Measurements from ENCODE around the gene AKAP3.

DNA sequence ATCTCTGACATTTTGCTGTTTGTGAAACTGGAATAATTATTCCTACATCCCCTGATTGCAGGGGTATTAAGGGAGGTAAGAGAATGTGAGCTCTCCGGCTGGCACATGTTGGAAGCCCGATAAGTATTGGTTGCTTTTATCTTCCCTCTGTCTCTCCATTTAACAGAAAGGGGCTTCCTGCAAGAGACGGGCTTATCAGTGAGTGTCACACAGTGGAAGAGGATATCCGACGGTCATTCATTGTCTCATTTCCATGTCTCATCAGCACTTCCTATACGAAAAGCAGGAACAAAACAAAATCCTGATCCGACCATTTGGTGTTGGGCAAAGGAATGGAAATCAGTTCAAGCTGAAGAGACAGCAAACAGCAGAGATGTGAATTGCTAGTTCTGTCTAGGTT, 76.2 kb downstream of the AKAP3 start:
- TF ChIP-seq, protein P1, sequence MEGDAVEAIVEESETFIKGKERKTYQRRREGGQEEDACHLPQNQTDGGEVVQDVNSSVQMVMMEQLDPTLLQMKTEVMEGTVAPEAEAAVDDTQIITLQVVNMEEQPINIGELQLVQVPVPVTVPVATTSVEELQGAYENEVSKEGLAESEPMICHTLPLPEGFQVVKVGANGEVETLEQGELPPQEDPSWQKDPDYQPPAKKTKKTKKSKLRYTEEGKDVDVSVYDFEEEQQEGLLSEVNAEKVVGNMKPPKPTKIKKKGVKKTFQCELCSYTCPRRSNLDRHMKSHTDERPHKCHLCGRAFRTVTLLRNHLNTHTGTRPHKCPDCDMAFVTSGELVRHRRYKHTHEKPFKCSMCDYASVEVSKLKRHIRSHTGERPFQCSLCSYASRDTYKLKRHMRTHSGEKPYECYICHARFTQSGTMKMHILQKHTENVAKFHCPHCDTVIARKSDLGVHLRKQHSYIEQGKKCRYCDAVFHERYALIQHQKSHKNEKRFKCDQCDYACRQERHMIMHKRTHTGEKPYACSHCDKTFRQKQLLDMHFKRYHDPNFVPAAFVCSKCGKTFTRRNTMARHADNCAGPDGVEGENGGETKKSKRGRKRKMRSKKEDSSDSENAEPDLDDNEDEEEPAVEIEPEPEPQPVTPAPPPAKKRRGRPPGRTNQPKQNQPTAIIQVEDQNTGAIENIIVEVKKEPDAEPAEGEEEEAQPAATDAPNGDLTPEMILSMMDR (IDR thresholded peaks at IDR 0.05), result no peak
- TF ChIP-seq, protein P2, sequence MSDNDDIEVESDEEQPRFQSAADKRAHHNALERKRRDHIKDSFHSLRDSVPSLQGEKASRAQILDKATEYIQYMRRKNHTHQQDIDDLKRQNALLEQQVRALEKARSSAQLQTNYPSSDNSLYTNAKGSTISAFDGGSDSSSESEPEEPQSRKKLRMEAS (IDR thresholded peaks at IDR 0.05), result no peak
- no peak for TF ChIP-seq RAD21 (conservative IDR thresholded peaks at IDR 0.05 in 1 of 2, IDR thresholded peaks at IDR 0.05 in 1 of 2)
- no peak for TF ChIP-seq MYC (IDR thresholded peaks at IDR 0.05; ENCODE audit: borderline replicate concordance, low read length)
- TF ChIP-seq POLR2A (IDR thresholded peaks at IDR 0.05; ENCODE audit: low read length), result no peak
- no peak for TF ChIP-seq ESRRA (IDR thresholded peaks at IDR 0.05; ENCODE audit: borderline replicate concordance, low read length)
- TF ChIP-seq KDM1A (IDR thresholded peaks at IDR 0.05; ENCODE audit: low read depth), result no peak
- TF ChIP-seq CBX2 (IDR thresholded peaks at IDR 0.05; ENCODE audit: borderline replicate concordance, low read depth), result no peak
- TF ChIP-seq RNF2 (IDR thresholded peaks at IDR 0.05; ENCODE audit: borderline replicate concordance, low read depth), result no peak
- no peak for TF ChIP-seq HOXB13 (CRISPR knock-in tag; IDR thresholded peaks at IDR 0.05; ENCODE audit: low read depth)
- TF ChIP-seq, protein P3, sequence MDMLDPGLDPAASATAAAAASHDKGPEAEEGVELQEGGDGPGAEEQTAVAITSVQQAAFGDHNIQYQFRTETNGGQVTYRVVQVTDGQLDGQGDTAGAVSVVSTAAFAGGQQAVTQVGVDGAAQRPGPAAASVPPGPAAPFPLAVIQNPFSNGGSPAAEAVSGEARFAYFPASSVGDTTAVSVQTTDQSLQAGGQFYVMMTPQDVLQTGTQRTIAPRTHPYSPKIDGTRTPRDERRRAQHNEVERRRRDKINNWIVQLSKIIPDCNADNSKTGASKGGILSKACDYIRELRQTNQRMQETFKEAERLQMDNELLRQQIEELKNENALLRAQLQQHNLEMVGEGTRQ (IDR thresholded peaks at IDR 0.05), result no peak
- no peak for TF ChIP-seq HOXB5 (CRISPR knock-in tag; IDR thresholded peaks at IDR 0.05)
- no peak for TF ChIP-seq SMC3 (IDR thresholded peaks at IDR 0.05)
